HG02943 (cell line): ENCODE measurements around the gene TMC4.
"Not testable (repeated sequence)": the region's sequence is repeated elsewhere in the genome, so short reads cannot be mapped to it uniquely, and the experiment has no call there.

Experiments used
- ATAC-seq: cut with Tn5 transposase; IDR thresholded peaks from one replicate; pipeline ENCODE4 v1.9.1; 2021; ENCODE audit warnings: mild to moderate bottlenecking, low read depth, moderate library complexity; ENCODE audit not compliant: unreplicated experiment

Gene TMC4

GRCh38 chr19:54204767-54205468, 32.0 kb upstream of the TMC4 start:
- no peak for ATAC-seq

DNA sequence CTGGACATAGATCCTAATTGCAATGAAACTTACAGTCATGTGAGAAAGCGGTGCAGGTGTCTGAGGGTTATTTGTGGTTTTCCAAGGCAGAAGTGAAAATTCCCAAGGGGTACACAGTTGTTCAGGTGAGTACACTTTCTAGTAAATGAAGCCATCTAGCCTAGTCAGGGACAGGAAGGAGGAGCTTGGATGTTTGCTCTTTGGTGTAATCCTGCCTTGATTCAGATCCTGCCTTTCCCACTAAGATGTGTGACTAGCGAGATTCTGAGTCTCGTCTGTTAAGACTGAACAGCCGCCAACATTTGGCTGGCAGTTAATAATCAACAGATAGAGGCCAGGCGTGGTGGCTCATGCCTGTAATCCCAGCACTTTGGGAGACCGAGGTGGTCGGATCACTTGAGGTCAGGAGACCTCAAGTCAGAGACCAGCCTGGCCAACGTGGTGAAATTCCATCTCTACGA, 30.2 kb upstream of the TMC4 start:
- ATAC-seq: no peak

DNA sequence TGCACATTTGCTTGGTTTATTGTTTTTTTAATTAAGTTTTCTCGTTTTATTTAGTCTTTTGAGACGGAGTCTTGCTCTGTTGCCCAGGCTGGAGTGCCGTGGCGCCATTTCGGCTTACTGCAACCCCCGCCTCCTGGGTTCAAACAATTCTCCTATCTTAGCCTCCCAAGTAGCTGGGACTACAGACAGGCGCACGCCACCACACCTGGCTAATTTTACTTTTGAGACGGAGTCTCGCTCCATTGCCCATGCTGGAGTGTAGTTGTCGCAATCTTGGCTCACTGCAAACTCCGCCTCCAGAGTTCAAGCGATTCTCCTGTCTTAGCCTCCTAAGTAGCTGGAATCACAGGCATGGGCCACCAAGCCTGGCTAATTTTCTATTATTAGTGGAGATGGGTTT, 29.0 kb upstream of the TMC4 start:
- ATAC-seq: no peak

DNA sequence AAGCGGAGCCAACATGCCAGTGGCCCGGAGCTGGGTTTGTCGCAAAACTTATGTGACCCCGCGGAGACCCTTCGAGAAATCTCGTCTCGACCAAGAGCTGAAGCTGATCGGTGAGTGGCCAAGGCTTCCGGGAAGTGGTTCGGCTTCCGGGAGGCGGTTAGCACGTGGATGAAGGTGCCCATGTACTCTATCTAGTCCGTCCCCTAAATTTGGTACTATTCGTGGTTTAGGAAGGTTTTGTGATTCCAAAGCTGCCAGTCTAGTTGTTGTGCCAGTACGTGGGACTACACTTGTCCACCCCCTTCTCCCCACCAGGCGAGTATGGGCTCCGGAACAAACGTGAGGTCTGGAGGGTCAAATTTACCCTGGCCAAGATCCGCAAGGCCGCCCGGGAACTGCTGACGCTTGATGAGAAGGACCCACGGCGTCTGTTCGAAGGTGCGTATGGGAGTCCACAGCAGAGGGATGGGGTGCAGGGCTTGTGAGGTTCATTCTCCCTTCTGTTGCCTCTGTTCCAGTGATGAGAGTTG, 28.3 kb upstream of the TMC4 start:
- ATAC-seq: no peak

- no peak for ATAC-seq
Observed at GRCh38 chr19:54199401-54199800, 26.4 kb upstream of the TMC4 start.

DNA sequence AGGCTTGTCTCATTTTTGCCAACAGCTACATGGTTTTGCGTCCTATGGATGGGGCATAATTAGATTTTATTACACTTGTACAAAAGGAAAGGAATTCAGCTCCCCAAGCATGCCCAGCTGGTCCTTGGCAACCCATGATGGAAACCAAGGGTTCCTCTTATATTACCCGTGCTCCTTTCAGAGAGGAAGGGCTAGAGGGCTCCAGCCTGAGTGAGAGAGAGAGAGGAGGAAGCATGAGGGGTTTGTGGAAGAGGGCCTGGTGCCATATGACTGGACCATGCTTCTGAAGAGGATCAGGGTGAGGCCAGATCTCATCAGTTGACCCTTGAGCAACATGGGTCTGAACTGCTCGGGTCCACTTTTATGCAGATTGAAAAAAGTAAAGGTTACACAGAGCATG, 24.2 kb upstream of the TMC4 start:
- ATAC-seq: no peak

DNA sequence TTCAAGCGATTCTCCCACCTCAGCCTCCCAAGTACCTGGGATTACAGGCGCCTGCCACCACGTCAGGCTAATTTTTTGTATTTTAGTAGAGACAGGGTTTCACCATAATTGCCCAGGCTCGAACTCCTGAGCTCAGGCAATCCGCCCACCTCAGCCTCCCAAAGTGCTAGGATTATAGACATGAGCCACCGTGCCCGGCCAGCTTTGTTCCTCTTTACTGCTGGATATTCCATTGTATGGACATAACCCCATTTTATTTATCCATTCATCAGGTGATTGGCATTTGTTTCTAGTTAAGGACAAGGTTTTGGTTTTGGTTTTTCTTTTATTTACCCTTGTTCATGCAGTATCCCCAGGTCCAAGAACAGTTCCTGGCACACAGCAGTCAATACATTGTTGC, 23.6 kb upstream of the TMC4 start:
- no peak for ATAC-seq

- not testable (repeated sequence) for ATAC-seq
Observed at GRCh38 chr19:54194463-54194862, 21.5 kb upstream of the TMC4 start.

- no peak for ATAC-seq
Observed at GRCh38 chr19:54193011-54193410, 20.1 kb upstream of the TMC4 start.

GRCh38 chr19:54191811-54192453, 19.0 kb upstream of the TMC4 start:
- ATAC-seq: no peak

DNA sequence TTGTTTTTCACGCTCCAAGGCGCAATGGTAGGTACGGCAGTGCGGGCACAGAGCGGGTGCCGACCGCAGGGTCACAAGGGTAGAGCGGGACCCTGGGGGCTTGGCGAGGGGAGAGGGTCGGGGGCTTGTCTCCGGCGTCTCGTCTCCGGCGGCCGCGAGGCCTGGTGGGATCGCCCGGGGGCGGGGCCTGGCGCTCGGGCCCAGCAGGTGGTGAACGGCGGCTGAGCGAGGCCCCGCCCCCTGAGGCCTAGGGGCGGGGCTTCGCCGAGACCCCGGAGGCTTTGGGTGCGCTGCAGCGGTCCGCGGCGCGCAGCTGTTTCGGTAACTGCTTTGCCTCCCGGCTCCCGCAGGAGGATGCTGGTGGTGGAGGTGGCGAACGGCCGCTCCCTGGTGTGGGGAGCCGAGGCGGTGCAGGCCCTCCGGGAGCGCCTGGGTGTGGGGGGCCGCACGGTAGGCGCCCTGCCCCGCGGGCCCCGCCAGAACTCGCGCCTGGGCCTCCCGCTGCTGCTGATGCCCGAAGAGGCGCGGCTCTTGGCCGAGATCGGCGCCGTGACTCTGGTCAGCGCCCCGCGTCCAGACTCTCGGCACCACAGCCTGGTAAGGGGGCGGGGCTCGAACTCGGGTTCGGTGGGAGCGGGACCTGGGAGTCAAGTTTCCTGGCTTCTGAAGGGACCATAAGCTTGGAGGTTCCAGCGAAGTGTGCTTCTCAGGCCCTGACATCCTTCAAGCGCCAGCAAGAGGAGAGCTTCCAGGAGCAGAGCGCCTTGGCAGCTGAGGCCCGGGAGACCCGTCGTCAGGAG, 18.3 kb upstream of the TMC4 start, which contains the start of gene TSEN34:
TSS of gene TSEN34 (plus strand) at position 298 of the 800 bp plus-strand sequence. CDS start at position 355, 57 bp downstream.
- peak; percentile 21 for ATAC-seq

GRCh38 chr19:54190503-54191010, 17.6 kb upstream of the TMC4 start:
- ATAC-seq: peak; percentile 46

DNA sequence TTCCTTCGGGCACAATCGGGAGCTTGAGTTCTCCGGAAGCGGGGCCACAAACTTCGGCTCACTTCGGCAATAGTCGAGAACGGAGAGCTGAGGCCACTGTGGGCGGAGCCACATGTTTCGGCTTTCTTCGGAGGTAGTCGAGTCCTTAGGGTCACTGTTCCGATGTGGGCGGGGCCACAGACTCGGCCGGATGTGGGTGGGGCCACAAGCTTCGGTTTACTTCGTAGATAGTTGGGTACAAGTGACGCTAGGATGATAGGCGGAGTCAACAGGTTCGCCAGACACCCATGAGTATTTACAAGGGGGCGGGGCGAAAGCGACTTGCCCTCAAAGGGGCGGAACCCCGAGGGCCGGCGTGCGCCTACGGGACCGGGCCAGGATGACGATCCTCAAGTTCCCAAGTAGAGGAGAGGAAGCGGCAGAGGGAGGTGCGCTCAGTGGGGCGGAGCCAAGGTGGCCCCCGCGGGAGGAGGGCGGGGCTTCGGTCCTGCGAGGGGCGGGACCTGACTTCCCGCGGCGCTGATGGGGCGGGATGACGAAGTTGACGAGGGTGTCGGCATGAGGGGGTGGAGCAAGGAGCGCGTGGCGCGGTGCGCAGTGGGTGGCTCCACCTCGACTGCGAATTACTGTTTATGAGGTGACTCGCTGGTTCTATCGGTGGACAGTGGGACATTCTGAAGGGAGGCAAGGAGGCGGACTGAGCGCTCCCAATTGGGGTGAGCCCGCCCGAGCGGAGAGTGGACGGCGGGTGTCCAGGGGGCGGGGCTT, 17.0 kb upstream of the TMC4 start:
- peak; percentile 48 for ATAC-seq

DNA sequence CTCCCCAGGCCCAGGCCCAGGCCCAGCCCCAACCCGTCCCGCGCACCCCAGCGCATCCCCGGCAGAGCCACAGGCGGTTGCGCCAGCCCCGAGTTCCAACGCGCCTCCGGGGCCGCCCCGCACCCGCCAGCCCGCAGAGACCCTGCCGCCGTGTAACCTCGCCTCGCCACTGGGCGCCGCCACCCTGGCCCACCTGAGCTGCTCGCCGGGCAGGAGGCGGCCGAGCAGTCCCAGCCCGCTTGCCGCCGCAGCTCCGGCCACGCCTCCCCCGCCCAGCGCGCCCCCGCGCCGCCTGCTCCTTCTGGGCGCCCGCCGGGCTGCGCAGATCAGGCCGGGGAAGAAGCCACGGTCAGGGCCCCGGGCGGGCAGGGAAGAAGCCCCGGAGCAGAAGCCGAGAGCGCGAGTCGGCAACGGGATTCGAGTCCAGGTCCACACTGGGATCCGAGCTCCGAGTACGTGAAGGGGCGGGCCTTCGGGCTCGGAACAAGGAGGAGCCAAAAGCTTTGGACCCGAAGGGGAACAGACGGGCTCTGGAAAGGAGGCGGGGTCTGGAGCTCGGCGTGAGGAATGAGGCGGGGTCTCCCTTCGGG, 16.3 kb upstream of the TMC4 start, which contains the start of gene MBOAT7:
TSS of gene MBOAT7 (minus strand) at position 436 of the 590 bp plus-strand sequence. CDS start 1,072 bp downstream, outside the sequence.
- ATAC-seq: peak; percentile 14

DNA sequence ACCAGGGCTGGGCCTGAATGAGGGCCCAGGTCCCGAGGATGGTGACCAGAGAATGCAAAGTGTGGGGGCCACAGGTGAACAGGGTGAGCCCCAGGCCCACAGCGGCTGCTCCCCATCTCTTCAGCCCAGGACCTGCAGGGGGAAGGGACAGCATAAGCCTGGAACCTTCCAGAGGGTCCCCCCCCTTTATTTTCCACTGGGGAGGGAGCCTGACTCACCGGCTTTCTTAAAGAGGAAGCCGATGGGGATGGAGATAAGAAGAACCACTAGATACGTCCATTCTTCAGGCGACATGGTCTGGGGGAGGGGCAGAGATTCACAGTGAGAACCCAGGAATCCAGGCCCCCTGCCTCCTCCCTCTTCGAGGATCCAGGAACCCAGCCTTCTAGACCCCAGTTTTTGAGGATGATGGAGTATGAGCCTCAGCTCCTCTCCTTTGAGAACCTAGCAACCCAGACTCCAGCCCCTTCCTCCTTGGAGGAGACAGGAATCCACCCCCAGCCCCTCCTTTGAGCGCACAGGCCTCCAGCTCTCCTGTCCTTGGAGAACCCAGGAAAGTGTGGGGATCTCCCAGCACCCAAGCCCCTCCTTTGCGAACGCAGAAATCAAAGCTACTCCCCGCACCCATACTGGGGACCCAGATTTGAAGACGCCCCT, 15.4 kb upstream of the TMC4 start:
- ATAC-seq: no peak

- ATAC-seq: no peak
Observed at GRCh38 chr19:54186934-54187381, 14.0 kb upstream of the TMC4 start.

DNA sequence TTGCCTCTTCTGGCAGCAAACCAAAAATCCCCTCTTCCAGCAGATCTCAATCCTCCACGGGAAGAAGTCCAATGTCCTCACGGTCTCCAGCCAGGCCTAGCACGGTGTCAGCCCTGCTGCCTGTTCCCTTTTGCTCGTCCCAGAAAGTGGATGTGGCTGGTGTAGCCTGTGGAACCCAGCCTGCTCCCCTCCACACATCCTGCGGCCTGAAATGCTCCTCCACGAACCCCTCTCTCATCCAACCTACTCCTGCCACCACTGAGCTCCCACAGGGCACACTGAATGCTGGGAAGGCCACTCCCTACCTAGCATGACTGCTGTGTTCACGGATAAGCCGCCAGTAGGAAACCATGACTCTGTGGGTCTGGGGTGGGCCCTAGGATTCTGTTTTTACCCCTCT, 13.4 kb upstream of the TMC4 start:
- no peak for ATAC-seq

- ATAC-seq: no peak
Observed at GRCh38 chr19:54183431-54183830, 10.5 kb upstream of the TMC4 start.

GRCh38 chr19:54181894-54182293, 8.9 kb upstream of the TMC4 start:
- not testable (repeated sequence) for ATAC-seq
